SJCRH30 (cell line): ENCODE data around the gene LY6G5C. TPM values are rescaled to one million over a fixed set of nuclear protein-coding genes. Genes with fewer than 3 reads are reported as not detected.

Experiments used
- DNase-seq, 2 experiments: peaks; one replicate each; pipeline ENCODE4 v3.0.0-alpha.2; 2015 to 2020
- H3K27ac ChIP-seq: fragments of 250-450 bp; sonication (Bioruptor Pico); 2 replicates; pipeline ENCODE4 v1.5.1; 2020; ENCODE audit warnings: mild to moderate bottlenecking, moderate library complexity
- H3K27me3 ChIP-seq: fragments of 250-450 bp; sonication (Bioruptor Pico); 2 replicates; pipeline ENCODE4 v1.5.1; 2020; ENCODE audit warnings: mild to moderate bottlenecking, moderate library complexity
- H3K36me3 ChIP-seq: fragments of 250-450 bp; sonication (Bioruptor Pico); 2 replicates; pipeline ENCODE4 v1.5.1; 2020; ENCODE audit warnings: mild to moderate bottlenecking, moderate library complexity
- H3K4me1 ChIP-seq: fragments of 250-450 bp; sonication (Bioruptor Pico); 2 replicates; pipeline ENCODE4 v1.5.1; 2020; ENCODE audit warnings: mild to moderate bottlenecking, moderate library complexity
- H3K4me3 ChIP-seq: fragments of 250-450 bp; sonication (Bioruptor Pico); 2 replicates; pipeline ENCODE4 v1.5.1; 2020; ENCODE audit warnings: mild to moderate bottlenecking, moderate library complexity
- H3K9me3 ChIP-seq: fragments of 250-450 bp; sonication (Bioruptor Pico); replicated peaks from 2 replicates; pipeline ENCODE4 v1.5.1; 2020; ENCODE audit warnings: mild to moderate bottlenecking, moderate library complexity
- total RNA-seq: library from RNA; depleted of rRNA; stranded (reverse); fragments of >200 nt; shearing (Covaris generic); gene quantifications from 2 replicates; pipeline ENCODE4 v1.2.3, GENCODE V29; 2014

Gene LY6G5C
- total RNA-seq, 1 experiment from 2014 or later: 1.6 TPM

DNA sequence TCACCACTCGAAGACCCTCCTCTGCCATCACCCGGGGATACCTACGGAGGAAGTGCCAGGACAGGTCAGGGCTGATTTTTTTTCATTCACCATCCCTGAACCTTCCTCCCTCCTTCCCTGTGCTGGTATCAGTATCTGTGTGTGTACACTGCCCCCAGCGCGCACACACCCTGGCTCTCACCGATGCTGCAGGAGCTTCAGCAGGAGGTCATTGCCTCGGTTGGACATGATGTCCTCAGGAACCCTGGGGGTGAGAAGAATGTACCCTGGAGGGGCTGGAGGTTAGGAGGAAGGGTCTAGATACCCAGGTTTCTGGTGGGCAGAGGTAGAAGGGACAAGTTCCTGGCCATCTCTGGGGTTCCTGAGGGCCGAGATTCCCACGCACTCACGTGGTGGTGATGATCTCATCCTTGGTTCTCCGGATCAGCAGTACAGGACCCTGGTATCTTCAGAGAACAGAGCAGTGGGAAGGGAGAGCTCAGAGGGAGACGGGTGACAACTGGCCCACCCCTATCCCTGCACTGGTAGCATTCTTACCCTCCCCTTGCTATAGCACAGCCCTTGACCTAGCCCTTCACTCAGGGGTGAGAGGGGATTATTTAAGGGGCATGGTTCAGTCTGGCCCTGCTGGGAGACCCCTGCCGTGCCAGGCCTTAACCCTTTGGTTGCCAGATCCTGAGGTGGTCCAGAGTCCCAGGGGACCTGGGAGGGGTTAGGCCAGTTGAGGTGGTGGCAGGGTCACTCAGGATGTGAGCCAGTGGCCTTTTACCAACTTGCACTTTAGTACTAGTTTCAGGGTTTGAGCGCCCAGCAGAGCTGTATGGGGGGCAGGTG, 7.2 kb upstream of the LY6G5C start:
- H3K36me3 ChIP-seq: peaks cover 7% of the 10 kb centered on the region
- H3K27me3 ChIP-seq: no peaks in the 10 kb centered on the region
- H3K9me3 ChIP-seq: no peaks in the 10 kb centered on the region
- H3K4me1 ChIP-seq: peaks cover 17% of the 10 kb centered on the region
- H3K27ac ChIP-seq: peak overlapping the region; percentile 39
- H3K4me3 ChIP-seq: no peak overlapping the region
- DNase-seq: no peak

DNA sequence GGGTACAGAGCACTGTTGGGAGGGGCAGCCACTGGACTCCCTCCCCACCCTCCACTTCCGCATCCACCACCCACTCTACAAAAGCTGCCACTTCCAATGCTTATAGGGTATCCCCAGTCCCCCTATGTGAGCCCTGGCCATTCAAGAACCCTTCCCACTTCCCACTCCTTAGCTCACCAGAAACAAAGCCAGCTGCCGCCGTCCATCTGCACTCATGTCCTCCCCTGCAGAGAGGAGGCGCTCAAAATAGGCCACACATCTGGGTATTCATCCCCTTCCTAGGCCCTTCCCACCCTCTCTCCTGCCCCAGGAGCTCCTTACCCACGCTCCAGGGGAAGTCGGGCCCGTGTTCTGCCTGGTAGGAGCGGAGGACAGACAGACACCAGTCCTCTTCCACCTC, 6.5 kb upstream of the LY6G5C start:
- Histone ChIP-seq H3K27ac (peak overlapping the region; percentile 39), H3K4me1 (peaks cover 17% of the 10 kb centered on the region), H3K27me3 (no peaks in the 10 kb centered on the region), H3K36me3 (peaks cover 6% of the 10 kb centered on the region), H3K9me3 (no peaks in the 10 kb centered on the region), H3K4me3 (no peak overlapping the region)
- peak; percentile 84 to 87 for DNase-seq

DNA sequence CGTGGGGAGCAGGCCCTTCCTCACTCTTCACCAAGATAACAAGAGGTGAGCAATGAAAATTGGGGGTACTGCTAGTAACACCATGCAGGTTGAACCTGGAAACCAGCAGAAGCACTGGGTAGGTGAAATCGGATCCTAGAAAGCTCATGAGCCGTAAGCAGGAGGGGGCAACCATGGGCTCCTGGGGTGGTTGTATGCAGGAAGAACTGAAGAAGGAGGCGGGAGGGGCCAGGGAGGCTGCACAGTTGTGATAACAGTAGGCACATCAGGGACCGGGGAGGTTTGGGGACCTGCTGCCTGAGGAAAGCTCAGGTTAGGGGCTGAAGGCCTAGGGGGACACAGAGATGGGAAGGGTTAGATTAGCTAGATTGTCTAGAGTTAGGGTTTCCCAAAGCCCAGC, 5.6 kb upstream of the LY6G5C start:
- peaks cover 5% of the 10 kb centered on the region for H3K36me3 ChIP-seq
- H3K4me1 ChIP-seq: peaks cover 17% of the 10 kb centered on the region
- no peak overlapping the region for H3K27ac ChIP-seq
- DNase-seq: no peak
- no peaks in the 10 kb centered on the region for H3K27me3 ChIP-seq
- no peak overlapping the region for H3K4me3 ChIP-seq
- H3K9me3 ChIP-seq: no peaks in the 10 kb centered on the region

DNA sequence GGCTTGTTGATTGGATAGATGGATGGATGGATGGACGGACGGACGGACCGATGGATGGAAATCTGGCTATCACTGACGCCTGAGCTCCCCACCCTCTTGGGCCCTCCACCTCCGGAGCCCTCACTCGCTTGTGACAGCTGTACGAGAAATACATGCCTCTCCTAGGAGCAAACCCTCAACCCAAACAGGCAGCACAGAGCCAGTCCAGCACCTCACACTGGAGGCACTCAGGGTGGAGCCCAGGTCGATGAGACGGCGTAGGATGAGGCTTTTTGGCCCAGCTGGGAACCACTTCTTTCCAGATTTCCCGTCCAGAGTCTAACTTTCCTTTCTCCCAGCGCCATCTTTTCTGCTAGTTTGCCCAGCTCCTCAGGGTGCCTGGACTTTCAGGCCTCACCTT, 2.7 kb upstream of the LY6G5C start:
- peaks cover 5% of the 10 kb centered on the region; the same call in 1 of the 2 replicates for H3K36me3 ChIP-seq
- no peak overlapping the region for H3K4me3 ChIP-seq
- peaks cover 17% of the 10 kb centered on the region for H3K4me1 ChIP-seq
- no peak overlapping the region for H3K27ac ChIP-seq
- no peaks in the 10 kb centered on the region for H3K27me3 ChIP-seq
- no peak for DNase-seq
- no peaks in the 10 kb centered on the region for H3K9me3 ChIP-seq

DNA sequence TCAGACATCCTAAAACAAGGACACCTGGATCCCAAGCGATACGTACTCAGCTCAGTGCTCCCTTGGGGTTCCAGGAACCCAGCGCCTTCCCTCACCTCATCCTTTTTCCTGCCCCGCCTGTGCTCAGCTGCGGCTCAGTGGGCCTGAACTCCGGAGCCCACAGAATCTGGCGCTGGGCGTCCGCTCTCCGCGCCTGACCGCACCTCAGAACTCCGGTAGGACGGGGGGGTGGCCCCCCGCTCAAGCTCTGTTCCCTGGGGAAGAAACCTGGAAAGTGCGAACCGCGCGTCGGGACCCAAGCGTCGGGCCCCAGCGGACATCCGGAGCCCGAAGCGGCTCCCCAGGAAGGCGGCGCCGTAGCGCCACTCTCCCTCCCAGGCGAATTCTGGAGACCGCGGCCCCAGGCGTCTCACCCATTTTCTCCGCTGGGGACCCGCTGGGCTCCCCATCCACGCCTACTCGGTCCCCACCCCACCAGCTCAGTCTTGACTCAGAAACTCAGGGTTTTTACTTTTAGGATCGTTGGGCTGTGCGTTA, 336 bp upstream of the LY6G5C start:
- H3K4me1 ChIP-seq: peaks cover 8% of the 10 kb centered on the region; the same call in 1 of the 2 replicates
- no peak overlapping the region for H3K4me3 ChIP-seq
- no peaks in the 10 kb centered on the region for H3K27me3 ChIP-seq
- H3K36me3 ChIP-seq: no peaks in the 10 kb centered on the region
- no peak overlapping the region for H3K27ac ChIP-seq
- no peak for DNase-seq
- no peaks in the 10 kb centered on the region for H3K9me3 ChIP-seq

DNA sequence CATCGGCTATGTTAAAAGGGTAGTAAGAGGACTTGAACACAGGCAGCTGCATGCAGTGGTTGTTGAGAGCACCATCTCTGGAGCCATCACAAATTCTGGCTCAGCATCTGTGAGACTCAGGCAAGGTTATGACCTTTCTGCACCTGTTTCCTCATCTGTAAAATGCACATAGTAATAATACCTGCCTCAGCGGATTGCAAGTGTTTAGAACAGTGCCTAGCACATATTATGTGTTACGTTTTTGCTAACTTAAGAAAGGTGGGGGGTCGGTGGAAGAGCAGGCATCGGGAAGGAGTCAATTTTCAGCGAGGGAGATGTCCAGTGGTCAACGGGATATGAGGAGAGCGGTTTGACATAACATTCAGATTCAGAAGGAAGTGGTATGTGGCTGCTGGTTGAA, 2.9 kb downstream of the LY6G5C start:
- Histone ChIP-seq H3K27ac (no peak overlapping the region), H3K4me3 (no peak overlapping the region), H3K36me3 (no peaks in the 10 kb centered on the region; the same call in 1 of the 2 replicates), H3K4me1 (no peaks in the 10 kb centered on the region), H3K9me3 (no peaks in the 10 kb centered on the region), H3K27me3 (no peaks in the 10 kb centered on the region)
- DNase-seq: no peak

DNA sequence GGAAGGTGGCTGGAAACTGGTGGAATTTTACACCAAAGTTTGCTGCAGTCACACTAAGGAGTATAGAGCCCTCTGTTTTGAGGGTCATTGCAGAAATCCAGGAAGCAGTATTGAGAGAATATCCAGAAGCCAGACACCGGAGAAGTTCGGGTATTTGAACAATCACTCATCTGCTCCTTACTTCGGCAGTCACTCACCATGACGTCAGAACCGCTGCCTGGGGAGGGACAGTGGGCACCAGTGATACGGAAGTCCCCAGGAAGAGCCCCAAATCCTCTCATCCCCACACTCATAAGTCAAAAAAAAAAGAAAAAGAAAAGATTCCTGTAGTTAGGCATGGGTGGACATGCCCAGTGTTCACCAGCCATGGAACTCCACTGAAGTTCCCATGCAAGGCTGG, 4.0 kb downstream of the LY6G5C start:
- no peaks in the 10 kb centered on the region for H3K4me1 ChIP-seq
- H3K4me3 ChIP-seq: no peak overlapping the region
- H3K36me3 ChIP-seq: peaks cover 5% of the 10 kb centered on the region; the same call in 1 of the 2 replicates
- H3K27ac ChIP-seq: no peak overlapping the region
- no peaks in the 10 kb centered on the region for H3K9me3 ChIP-seq
- DNase-seq: no peak
- H3K27me3 ChIP-seq: no peaks in the 10 kb centered on the region

DNA sequence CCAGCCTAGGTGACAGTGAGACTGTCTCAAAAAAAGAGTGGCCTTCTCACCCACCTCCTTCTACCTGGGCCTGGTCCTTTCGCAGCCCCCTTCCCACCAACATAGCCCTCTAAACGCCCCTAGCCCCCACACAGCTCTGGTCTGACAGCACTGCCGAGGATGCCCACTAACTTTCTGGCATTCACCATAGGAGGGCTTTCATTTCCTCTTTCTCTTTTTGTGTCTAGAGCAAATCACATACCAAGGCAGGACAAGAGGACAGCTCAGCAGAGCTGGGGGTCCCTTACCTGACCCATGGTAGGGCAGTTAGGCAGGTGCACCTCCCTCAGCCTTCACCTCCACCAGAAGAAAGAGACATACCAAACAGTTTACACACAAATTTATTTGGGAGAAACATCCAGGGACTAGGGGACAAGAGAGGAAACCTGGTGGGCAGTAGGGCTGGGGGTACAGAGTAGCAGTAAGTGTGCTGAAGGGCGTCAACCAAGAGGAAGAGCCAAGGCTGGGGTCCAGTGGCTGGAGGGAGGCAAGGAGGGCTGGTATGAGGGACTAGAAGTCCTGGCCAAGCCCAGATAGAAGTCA, 4.5 kb downstream of the LY6G5C start:
- no peaks in the 10 kb centered on the region for H3K27me3 ChIP-seq
- no peak overlapping the region for H3K4me3 ChIP-seq
- no peak overlapping the region for H3K27ac ChIP-seq
- peaks cover 6% of the 10 kb centered on the region; the same call in 1 of the 2 replicates for H3K36me3 ChIP-seq
- H3K9me3 ChIP-seq: no peaks in the 10 kb centered on the region
- no peak for DNase-seq
- no peaks in the 10 kb centered on the region for H3K4me1 ChIP-seq

DNA sequence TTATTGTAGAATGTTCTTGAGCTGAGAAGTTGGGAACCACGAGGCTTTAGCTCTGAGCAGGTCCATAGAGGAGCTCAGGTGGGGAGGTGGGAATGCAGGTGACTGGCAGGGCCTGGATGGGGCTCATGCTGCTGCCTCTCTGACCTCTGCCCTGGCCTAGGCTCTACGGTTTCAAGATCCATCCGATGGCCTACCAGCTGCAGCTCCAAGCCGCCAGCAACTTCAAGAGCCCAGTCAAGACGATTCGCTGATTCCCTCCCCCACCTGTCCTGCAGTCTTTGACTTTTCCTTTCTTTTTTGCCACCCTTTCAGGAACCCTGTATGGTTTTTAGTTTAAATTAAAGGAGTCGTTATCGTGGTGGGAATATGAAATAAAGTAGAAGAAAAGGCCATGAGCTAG, 11.2 kb downstream of the LY6G5C start, which contains the start of gene LY6G5B:
Gene LY6G5B, plus strand, starts transcription at position 301 of the 400 bp plus-strand sequence. CDS start 975 bp downstream, outside the sequence.
- Histone ChIP-seq H3K9me3 (no peaks in the 10 kb centered on the region), H3K36me3 (peaks cover 46% of the 10 kb centered on the region), H3K27ac (no peak within 1 kb of the TSS), H3K4me1 (no peaks in the 10 kb centered on the region), H3K4me3 (no peak within 1 kb of the TSS), H3K27me3 (no peaks in the 10 kb centered on the region)
- DNase-seq: no peak

DNA sequence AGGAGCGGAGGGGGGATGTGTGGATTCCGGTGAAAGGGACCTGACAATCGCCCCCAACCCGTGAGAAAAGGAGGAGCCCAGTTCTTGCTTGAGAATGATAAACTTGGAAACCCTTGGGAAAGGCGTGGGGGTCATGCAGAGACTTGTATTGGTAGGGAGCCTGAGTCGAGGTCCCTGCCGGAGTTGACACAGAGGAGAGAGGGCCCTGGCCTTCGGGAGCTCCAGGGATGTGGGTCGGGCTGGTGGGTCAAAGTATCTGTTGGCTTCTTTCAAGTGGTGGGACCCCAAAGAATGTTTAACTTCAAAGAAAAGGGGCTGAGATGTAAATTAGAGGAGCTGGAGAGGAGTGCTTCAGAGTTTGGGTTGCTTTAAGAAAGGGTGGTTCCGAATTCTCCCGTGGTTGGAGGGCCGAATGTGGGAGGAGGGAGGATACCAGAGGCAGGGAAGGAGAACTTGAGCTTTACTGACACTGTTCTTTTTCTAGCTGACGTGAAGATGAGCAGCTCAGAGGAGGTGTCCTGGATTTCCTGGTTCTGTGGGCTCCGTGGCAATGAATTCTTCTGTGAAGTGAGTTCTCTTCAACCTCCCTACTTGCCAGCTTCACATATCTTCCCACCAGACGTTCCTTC, 14.4 kb downstream of the LY6G5C start:
- Histone ChIP-seq H3K9me3 (no peaks in the 10 kb centered on the region), H3K27me3 (no peaks in the 10 kb centered on the region), H3K27ac (peak overlapping the region; percentile 96), H3K4me1 (peaks cover 5% of the 10 kb centered on the region), H3K36me3 (peaks cover 48% of the 10 kb centered on the region), H3K4me3 (peak overlapping the region; percentile 86)
- DNase-seq: no peak

DNA sequence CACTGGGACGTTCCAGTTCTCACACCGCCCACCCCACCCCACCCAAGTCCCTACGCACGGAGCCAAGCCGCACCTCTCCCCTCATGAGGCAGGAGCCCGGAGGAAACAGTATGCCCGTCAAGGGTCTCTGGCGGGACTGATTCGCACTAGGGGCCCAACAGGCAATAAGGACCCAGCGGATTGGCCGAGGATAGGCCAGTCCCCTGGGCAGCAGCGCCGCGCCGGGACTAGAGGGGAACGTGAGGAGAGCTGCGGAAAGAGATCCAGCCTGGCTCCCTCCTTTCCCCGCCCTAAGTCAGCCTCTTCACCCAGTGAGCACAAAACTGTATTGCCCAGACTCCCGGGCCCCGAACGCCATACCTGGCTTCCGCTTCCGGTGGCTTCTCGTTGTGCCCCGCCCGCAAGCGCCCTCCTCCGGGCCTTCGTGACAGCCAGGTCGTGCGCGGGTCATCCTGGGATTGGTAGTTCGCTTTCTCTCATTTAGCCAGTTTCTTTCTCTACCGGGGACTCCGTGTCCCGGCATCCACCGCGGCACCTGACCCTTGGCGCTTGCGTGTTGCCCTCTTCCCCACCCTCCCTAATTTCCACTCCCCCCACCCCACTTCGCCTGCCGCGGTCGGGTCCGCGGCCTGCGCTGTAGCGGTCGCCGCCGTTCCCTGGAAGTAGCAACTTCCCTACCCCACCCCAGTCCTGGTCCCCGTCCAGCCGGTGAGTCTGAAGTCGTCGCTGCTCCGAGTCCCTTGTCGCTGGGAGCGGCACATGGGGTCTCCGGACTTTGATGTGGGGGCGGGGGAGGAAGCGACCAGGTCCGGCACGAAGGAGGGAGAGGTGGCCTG, 15.1 kb downstream of the LY6G5C start, which contains the start of gene CSNK2B:
Gene CSNK2B, plus strand, starts transcription at position 580 of the 836 bp plus-strand sequence. CDS start 752 bp downstream, outside the sequence.
- H3K27me3 ChIP-seq: no peaks in the 10 kb centered on the region
- DNase-seq: peak; percentile 97
- peaks cover 5% of the 10 kb centered on the region for H3K4me1 ChIP-seq
- H3K36me3 ChIP-seq: peaks cover 43% of the 10 kb centered on the region
- H3K4me3 ChIP-seq: peak within 1 kb of the TSS; percentile 86
- H3K27ac ChIP-seq: peak within 1 kb of the TSS; percentile 96
- H3K9me3 ChIP-seq: no peaks in the 10 kb centered on the region

DNA sequence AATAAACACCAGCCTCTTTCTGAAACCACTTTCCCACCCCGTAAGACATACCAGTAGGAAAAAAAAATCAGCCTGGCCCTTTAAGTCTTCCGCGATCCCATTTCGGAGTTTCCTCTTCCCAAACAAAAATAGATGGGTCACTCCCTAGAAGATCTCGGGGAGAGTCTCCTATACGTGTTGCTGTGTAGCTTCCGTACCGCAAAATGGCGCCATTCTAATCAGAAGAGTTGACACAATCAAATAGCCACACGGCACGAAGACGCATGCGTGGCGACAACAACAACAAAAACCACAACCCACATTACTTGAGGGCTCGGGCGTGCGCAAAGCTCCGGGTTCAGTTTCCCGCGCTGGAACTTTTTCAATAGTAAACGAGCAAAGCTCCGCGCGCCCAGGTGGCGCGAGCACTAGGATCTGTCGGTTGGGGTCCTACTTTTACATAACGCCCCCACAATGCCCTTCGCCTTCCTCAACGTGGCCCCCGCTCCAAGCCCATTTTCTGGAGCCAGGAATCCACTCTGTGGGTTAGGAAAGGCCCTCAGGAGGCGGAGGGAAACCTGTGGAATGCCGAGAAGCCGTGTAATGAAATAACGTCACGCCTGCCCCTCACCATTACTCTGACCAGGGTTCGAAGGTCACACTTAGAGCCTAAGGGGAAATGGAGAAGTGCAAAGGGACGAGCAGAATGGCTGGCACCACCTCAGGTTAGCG, 15.9 kb downstream of the LY6G5C start, which contains the start of gene GPANK1:
Gene GPANK1, minus strand, starts transcription at position 208 of the 711 bp plus-strand sequence. CDS start 519 bp downstream, outside the sequence.
- H3K36me3 ChIP-seq: peaks cover 38% of the 10 kb centered on the region
- peak; percentile 87 to 93 for DNase-seq
- H3K27me3 ChIP-seq: no peaks in the 10 kb centered on the region
- H3K27ac ChIP-seq: peak within 1 kb of the TSS; percentile 96
- H3K9me3 ChIP-seq: no peaks in the 10 kb centered on the region
- H3K4me3 ChIP-seq: peak within 1 kb of the TSS; percentile 86
- H3K4me1 ChIP-seq: peaks cover 5% of the 10 kb centered on the region

DNA sequence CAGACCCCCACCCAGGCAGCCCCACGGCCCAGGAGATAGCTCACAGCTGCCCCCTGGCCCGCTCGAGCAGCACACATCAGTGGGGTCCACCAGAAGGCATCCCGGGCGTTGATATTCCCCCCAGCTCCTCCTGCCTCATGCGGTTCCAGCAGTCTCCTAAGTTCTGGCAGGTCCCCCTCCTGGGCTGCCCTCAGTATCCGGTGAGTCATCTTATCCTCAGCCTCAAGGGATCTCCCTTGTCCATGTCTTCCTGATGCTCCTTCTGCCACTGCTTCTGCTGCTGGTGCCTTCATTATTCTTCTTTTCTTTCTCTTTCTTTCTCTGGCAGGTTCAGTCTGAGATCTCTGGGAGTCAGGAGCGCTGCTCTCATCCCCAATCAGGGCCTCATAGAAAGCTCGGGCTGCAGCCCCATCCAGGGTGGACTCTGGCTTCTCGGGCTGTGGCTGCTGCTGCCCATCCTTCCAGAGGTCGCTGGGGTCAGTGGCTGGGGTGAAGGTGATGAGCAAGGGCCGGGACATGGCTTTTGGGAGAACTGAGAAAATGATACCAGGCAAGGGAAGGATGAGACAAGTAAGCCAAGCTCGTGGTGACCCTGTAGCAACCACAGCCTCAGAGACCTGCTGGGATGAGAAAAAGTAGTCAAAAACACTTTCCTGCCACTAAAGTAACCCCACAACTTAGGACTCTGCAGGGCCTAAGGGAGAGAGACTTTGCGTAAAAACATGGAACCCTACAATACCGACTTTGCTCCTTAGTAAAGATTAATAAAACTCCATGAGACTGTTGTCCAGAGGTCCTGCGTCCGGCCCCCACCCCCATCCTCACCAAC, 16.7 kb downstream of the LY6G5C start:
- Histone ChIP-seq H3K27ac (peak overlapping the region; percentile 96), H3K9me3 (no peaks in the 10 kb centered on the region), H3K4me1 (peaks cover 8% of the 10 kb centered on the region), H3K27me3 (no peaks in the 10 kb centered on the region), H3K36me3 (peaks cover 31% of the 10 kb centered on the region), H3K4me3 (peak overlapping the region; percentile 86)
- peak; percentile 37 to 52 for DNase-seq
